H1 (cell line): ENCODE measurements around the gene SCAF11. TPM values are rescaled to one million over a fixed set of nuclear protein-coding genes. Genes with fewer than 3 reads are reported as not detected.

ENCODE experiments used
- CTCF ChIA-PET: fragments of 300-600 bp; sonication (Branson Sonifier 250); formaldehyde crosslinking; loops from one replicate; lab custom pipeline; 2021; ENCODE audit not compliant: partially characterized antibody; lab: Charles Lee
- POLR2A ChIA-PET: fragments of 300-600 bp; sonication (Branson Sonifier 250); formaldehyde crosslinking; loops from one replicate; lab custom pipeline; 2021; ENCODE audit warnings: inconsistent platforms; ENCODE audit not compliant: partially characterized antibody; lab: Charles Lee
- DNase-seq, 2 experiments: peaks; one replicate each; pipeline versions ENCODE4 v3.0.0 to v3.0.0-alpha.2; 2010 to 2022; ENCODE audit warnings: low spot score in 2 of 2, low read depth in 1 of 2, mixed read lengths in 1 of 2
- FAIRE-seq: peaks from 2 replicates; lab custom pipeline; 2011; peaks lifted over from hg19 to GRCh38; lab: Jason Lieb, UNC
- H2AFZ ChIP-seq: 2 replicates; pipeline ENCODE4 v1.8.1; 2012; ENCODE audit warnings: low read length, inconsistent platforms
- H2AK5ac ChIP-seq: 2 replicates; pipeline ENCODE4 v1.6.1; 2013; ENCODE audit warnings: low read depth, low read length
- H2BK120ac ChIP-seq: replicated peaks from 2 replicates; pipeline ENCODE3; 2013; ENCODE audit warnings: low read depth, low read length, inconsistent platforms
- H2BK12ac ChIP-seq: 2 replicates; pipeline ENCODE4 v1.6.1; 2013; ENCODE audit warnings: low read depth, low read length
- H2BK15ac ChIP-seq: 2 replicates; pipeline ENCODE4 v1.6.1; 2013; ENCODE audit warnings: low read length
- H2BK20ac ChIP-seq: 2 replicates; pipeline ENCODE4 v1.6.1; 2013; ENCODE audit warnings: low read length
- H2BK5ac ChIP-seq: 2 replicates; pipeline ENCODE4 v1.6.1; 2013; ENCODE audit warnings: low read depth, low read length
- H3K14ac ChIP-seq: 2 replicates; pipeline ENCODE4 v1.6.1; 2013; ENCODE audit warnings: inconsistent platforms; ENCODE audit not compliant: insufficient read length
- H3K18ac ChIP-seq: 2 replicates; pipeline ENCODE4 v1.6.1; 2013; ENCODE audit warnings: low read length; ENCODE audit errors: extremely low read depth
- H3K23ac ChIP-seq: 2 replicates; pipeline ENCODE4 v1.6.1; 2013; ENCODE audit warnings: inconsistent platforms; ENCODE audit not compliant: insufficient read length
- H3K23me2 ChIP-seq: 2 replicates; pipeline ENCODE4 v1.6.1; 2013; ENCODE audit warnings: low read depth, low read length
- H3K27ac ChIP-seq: 2 replicates; pipeline ENCODE4 v1.6.1; 2011; ENCODE audit warnings: low read depth, low read length, inconsistent platforms
- H3K27me3 ChIP-seq, 4 experiments: replicated peaks in 1 of 4; 1 replicate in 1 of 4; 2 replicates in 3 of 4; pipeline versions ENCODE4 v1.6.1 to v1.8.1; 2011 to 2013; ENCODE audit warnings: low read length in 3 of 4, mild to moderate bottlenecking in 3 of 4, inconsistent platforms in 2 of 4, mixed read lengths in 2 of 4, moderate library complexity in 1 of 4; ENCODE audit not compliant: control insufficient read depth in 3 of 4, insufficient read depth in 3 of 4; ENCODE audit errors: extremely low read depth in 1 of 4
- H3K36me3 ChIP-seq, 4 experiments: 2 replicates each; pipeline versions ENCODE4 v1.6.1 to v1.8.1; 2011 to 2013; ENCODE audit warnings: mild to moderate bottlenecking in 4 of 4, low read length in 3 of 4, moderate library complexity in 2 of 4, control low read depth in 1 of 4, inconsistent platforms in 1 of 4; ENCODE audit not compliant: insufficient read depth in 4 of 4, control insufficient read depth in 2 of 4
- H3K4ac ChIP-seq: replicated peaks from 2 replicates; pipeline ENCODE3; 2013; ENCODE audit warnings: low read length, low read depth, mixed read lengths, inconsistent platforms; ENCODE audit not compliant: insufficient read length
- H3K4me1 ChIP-seq, 4 experiments: replicated peaks in 1 of 4; 1 replicate in 1 of 4; 2 replicates in 3 of 4; pipeline versions ENCODE4 v1.6.1 to v1.8.1; 2011 to 2013; ENCODE audit warnings: low read length in 3 of 4, inconsistent platforms in 2 of 4, mixed read lengths in 1 of 4; ENCODE audit not compliant: insufficient read depth in 4 of 4, control insufficient read depth in 3 of 4
- H3K4me2 ChIP-seq, 2 experiments: 2 replicates each; pipeline versions ENCODE4 v1.6.1 to v1.8.1; 2011 to 2013; ENCODE audit warnings: low read depth in 2 of 2, low read length in 2 of 2, control low read depth in 1 of 2, inconsistent platforms in 1 of 2, mild to moderate bottlenecking in 1 of 2; ENCODE audit not compliant: insufficient read depth in 1 of 2
- H3K4me3 ChIP-seq, 4 experiments: fragments of 200-600, 300-600 bp in 1 of 4; sonication (generic), shearing (Covaris generic), sonication (Bioruptor Twin) in 1 of 4; 2 replicates each; pipeline versions ENCODE4 v1.5.1 to v1.8.1; 2011 to 2016; ENCODE audit warnings: low read length in 4 of 4, low read depth in 3 of 4, control low read depth in 2 of 4, inconsistent platforms in 2 of 4, mild to moderate bottlenecking in 2 of 4, mixed read lengths in 1 of 4, moderate library complexity in 1 of 4; ENCODE audit not compliant: insufficient read depth in 2 of 4; ENCODE audit errors: extremely low read depth in 1 of 4
- H3K56ac ChIP-seq: replicated peaks from 2 replicates; pipeline ENCODE3; 2013; ENCODE audit warnings: low read depth, mild to moderate bottlenecking, mixed read lengths, low read length, inconsistent platforms; ENCODE audit not compliant: insufficient read length
- H3K79me1 ChIP-seq: 2 replicates; pipeline ENCODE4 v1.6.1; 2013; ENCODE audit warnings: low read depth, low read length, control low read depth
- H3K79me2 ChIP-seq, 2 experiments: 2 replicates each; pipeline versions ENCODE4 v1.6.1 to v1.8.1; 2012 to 2013; ENCODE audit warnings: low read length in 2 of 2, mild to moderate bottlenecking in 2 of 2, inconsistent platforms in 1 of 2; ENCODE audit not compliant: insufficient read depth in 2 of 2, control insufficient read depth in 1 of 2
- H3K9ac ChIP-seq, 4 experiments: replicated peaks in 1 of 4; 1 replicate in 1 of 4; 2 replicates in 3 of 4; pipeline versions ENCODE4 v1.6.1 to v1.8.1; 2011 to 2013; ENCODE audit warnings: low read depth in 3 of 4, low read length in 3 of 4, control low read depth in 2 of 4, mild to moderate bottlenecking in 2 of 4, moderate library complexity in 2 of 4, inconsistent platforms in 1 of 4; ENCODE audit errors: extremely low read depth in 1 of 4
- H3K9me3 ChIP-seq, 2 experiments: 2 replicates each; pipeline versions ENCODE4 v1.6.1 to v1.8.1; 2012 to 2013; ENCODE audit warnings: mild to moderate bottlenecking in 2 of 2, moderate library complexity in 2 of 2, control low read depth in 1 of 2, inconsistent platforms in 1 of 2, low read depth in 1 of 2, low read length in 1 of 2, mixed read lengths in 1 of 2; ENCODE audit not compliant: insufficient read depth in 2 of 2
- H4K20me1 ChIP-seq, 2 experiments: replicated peaks in 1 of 2; 2 replicates each; pipeline versions ENCODE3 to v1.8.1; 2011 to 2013; ENCODE audit warnings: inconsistent platforms in 2 of 2, low read length in 2 of 2, mild to moderate bottlenecking in 1 of 2; ENCODE audit not compliant: insufficient read depth in 2 of 2, control insufficient read depth in 1 of 2
- H4K5ac ChIP-seq: 2 replicates; pipeline ENCODE4 v1.6.1; 2013; ENCODE audit warnings: low read length, low read depth, mixed read lengths, inconsistent platforms; ENCODE audit not compliant: insufficient read length
- H4K8ac ChIP-seq: 2 replicates; pipeline ENCODE4 v1.8.0; 2013; ENCODE audit warnings: mild to moderate bottlenecking, moderate library complexity, low read length, inconsistent platforms; ENCODE audit not compliant: insufficient read depth; ENCODE audit errors: extremely low read depth
- H4K91ac ChIP-seq: replicated peaks from 2 replicates; pipeline ENCODE3; 2013; ENCODE audit warnings: low read length, mixed read lengths, inconsistent platforms; ENCODE audit not compliant: insufficient read length
- CBX5 ChIP-seq: fragments of 300-800, 300-1000 bp; sonication (generic); IDR thresholded peaks from 2 replicates; pipeline ENCODE4 v1.7.1; 2016; ENCODE audit warnings: antibody characterized with exemption, low read length, low read depth
- CEBPB ChIP-seq: IDR thresholded peaks from 2 replicates; pipeline ENCODE4 v1.6.1; 2012; ENCODE audit warnings: low read depth, low read length
- CREB1 ChIP-seq: IDR thresholded peaks from 2 replicates; pipeline ENCODE4 v1.6.1; 2012; ENCODE audit warnings: inconsistent platforms
- HDAC6 ChIP-seq: IDR thresholded peaks from one replicate; pipeline ENCODE4 v1.7.1; 2012; ENCODE audit warnings: low read depth, mild to moderate bottlenecking, inconsistent platforms, low read length, moderate library complexity
- RAD21 ChIP-seq, 2 experiments: IDR thresholded peaks in 1 of 2; conservative IDR thresholded peaks in 1 of 2; 2 replicates each; pipeline ENCODE4 v1.6.1; 2011; ENCODE audit warnings: low read depth in 2 of 2, low read length in 2 of 2, improper control_type of control experiment in 1 of 2, inconsistent platforms in 1 of 2, mild to moderate bottlenecking in 1 of 2, moderate library complexity in 1 of 2
- SIRT6 ChIP-seq: IDR thresholded peaks from one replicate; pipeline ENCODE4 v1.7.1; 2012; ENCODE audit warnings: low read length, inconsistent platforms
- SP2 ChIP-seq: IDR thresholded peaks from 2 replicates; pipeline ENCODE4 v1.6.1; 2012; ENCODE audit warnings: mild to moderate bottlenecking, low read length, inconsistent platforms
- SRF ChIP-seq: IDR thresholded peaks from 2 replicates; pipeline ENCODE4 v1.6.1; 2011; ENCODE audit warnings: mild to moderate bottlenecking, low read depth, low read length, moderate library complexity
- whole genome bisulfite sequencing, 2 experiments: shearing (Covaris generic) in 1 of 2; methylation state at CpG; one replicate each; pipeline versions ENCODE4 v1.1.6 to v1.1.7; 2013 to 2015; ENCODE audit warnings: low lambda C conversion rate in 2 of 2, mixed read lengths in 2 of 2, inconsistent platforms in 1 of 2, low coverage in 1 of 2, missing lambda C conversion rate in 1 of 2; ENCODE audit not compliant: insufficient replicate concordance in 2 of 2, insufficient coverage in 1 of 2, insufficient read length in 1 of 2; ENCODE audit errors: extremely low coverage in 1 of 2, missing lambda C conversion rate in 1 of 2; 5-methylcytosine and 5-hydroxymethylcytosine counted together
- polyA plus RNA-seq, 7 experiments: library from polyadenylated mRNA; depleted of rRNA in 3 of 7; stranded (reverse) in 5 of 7; unstranded in 2 of 7; fragments of >200 nt in 5 of 7; fragments of 200-250 nt in 2 of 7; gene quantifications; 1 replicate in 5 of 7; 2 replicates in 1 of 7; 4 replicates in 1 of 7; pipeline versions ENCODE4 v1.2.1 to v1.2.3, GENCODE V29; 2011 to 2013; ENCODE audit warnings: missing spikeins in 2 of 7, mixed read lengths in 2 of 7
- total RNA-seq: library from RNA; stranded (reverse); fragmentation: NEBNext Ultra II Directional; extraction: Animal tissue kit (Norgen Biotek cat#: 25700); gene quantifications from 2 replicates; pipeline ENCODE4 v1.2.1, GENCODE V29; 2021

Gene SCAF11
- total and polyA plus RNA-seq, 2 of the 8 experiments (the other 6 are each of a cell fraction or from before 2014, with no cell fraction given): 15.1 to 77.8 TPM

DNA sequence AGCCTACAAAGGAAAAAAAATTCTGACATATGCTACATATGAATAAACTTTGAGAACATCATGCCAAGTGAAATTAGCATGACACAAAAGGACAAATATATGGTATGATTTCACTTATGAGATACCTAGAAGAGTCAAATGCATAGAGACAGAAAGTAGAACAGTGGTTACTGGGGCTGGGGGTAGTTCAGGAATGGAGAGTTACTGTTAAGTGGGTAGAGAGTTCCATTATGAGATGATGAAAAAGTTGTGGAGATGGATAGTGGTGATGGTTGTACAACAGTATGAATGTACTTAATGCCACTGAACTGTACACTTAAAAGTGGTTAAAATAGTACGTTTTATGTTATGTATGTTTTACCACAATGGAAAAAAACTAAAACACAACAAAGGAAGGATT is 92.3 kb downstream of the SCAF11 start:
- Histone ChIP-seq H2BK120ac (no peak overlapping the region), H2BK20ac (no peak overlapping the region), H3K23ac (no peak overlapping the region), H3K36me3 (peaks cover 5 to 41% (median 20%) of the 10 kb centered on the region in 4 experiments; a peak in 7 of 8 replicates), H3K56ac (no peak overlapping the region), H3K23me2 (no peaks in the 10 kb centered on the region), H4K5ac (no peak overlapping the region), H4K8ac (no peak overlapping the region), H3K79me2 (no peaks in the 10 kb centered on the region), H3K79me1 (no peaks in the 10 kb centered on the region), H3K18ac (no peak overlapping the region), H3K27ac (no peak overlapping the region), H3K4ac (no peak overlapping the region), H4K20me1 (no peaks in the 10 kb centered on the region), H2AK5ac (no peak overlapping the region), H3K4me2 (no peak overlapping the region), H3K14ac (no peak overlapping the region), H3K9me3 (no peaks in the 10 kb centered on the region), H2BK5ac (no peak overlapping the region), H2AFZ (no peak overlapping the region), H3K4me1 (no peaks in the 10 kb centered on the region), H3K27me3 (no peaks in the 10 kb centered on the region), H4K91ac (no peak overlapping the region), H3K4me3 (no peak overlapping the region), H2BK12ac (no peak overlapping the region), H3K9ac (no peak overlapping the region), H2BK15ac (no peak overlapping the region)
- TF ChIP-seq HDAC6 (no peak), CREB1 (no peak), SIRT6 (no peak), CBX5 (no peak), SRF (no peak), SP2 (no peak), RAD21 (IDR thresholded peaks at IDR 0.05 in 1 of 2, conservative IDR thresholded peaks at IDR 0.05 in 1 of 2; ENCODE audit: low read depth in 2 of 2, low read length in 2 of 2) (no peak), CEBPB (no peak)
- CTCF ChIA-PET: no interaction called here
- FAIRE-seq (no peak), DNase-seq (no peak)
- POLR2A ChIA-PET: no interaction called here
- 94% methylated on average over 1 of the region's 1 CpG; no CpG with 5 or more reads in 1 of the 2 experiments for WGBS, 2 experiments
